ENCODE measurements around the gene WDR70. TPM values are rescaled to one million over a fixed set of nuclear protein-coding genes. Genes with fewer than 3 reads are reported as not detected.

WDR70 gene
- total and polyA plus RNA-seq, 2 donors (not counting 3 experiments of a cell fraction or from before 2014, with no cell fraction given), result 6.7 to 37.3 TPM

- H3K4me1 ChIP-seq (ENCODE audit: control insufficient read depth, extremely low read depth, insufficient read depth, low read length), result peaks cover 19% of the 10 kb centered on the region
- H3K9me3 ChIP-seq (replicated peaks; ENCODE audit: control insufficient read depth, insufficient read depth, low read length), result no peaks in the 10 kb centered on the region
- FAIRE-seq (no peak), DNase-seq (ENCODE audit: low read depth, low spot score) (peak; percentile 61)
- H4K20me1 ChIP-seq (replicated peaks; ENCODE audit: control insufficient read depth, extremely low read depth, insufficient read depth, low read length), result no peaks in the 10 kb centered on the region
- no peak overlapping the region for H3K4me3 ChIP-seq (replicated peaks in 1 of 3; ENCODE audit: insufficient read depth in 1 of 3, low read depth in 1 of 3, low read length in 3 of 3)
- dilution Hi-C loops (cut with MboI; ENCODE audit: extremely low pct_ligation_motif_present, low sequenced_read_pairs), result no loop called here
- no peaks in the 10 kb centered on the region for H3K36me3 ChIP-seq (ENCODE audit: control insufficient read depth in 2 of 2, extremely low read depth in 1 of 2, insufficient read depth in 2 of 2, low read length in 2 of 2)
- H3K27me3 ChIP-seq (ENCODE audit: control insufficient read depth in 2 of 2, insufficient read depth in 2 of 2, low read length in 2 of 2), result no peaks in the 10 kb centered on the region
- no TSS peak for BruUV-seq (replicated peaks)
- no peak overlapping the region for H3K9ac ChIP-seq (replicated peaks; ENCODE audit: extremely low read depth, insufficient read depth, low read length)
- ChIA-PET CTCF (interaction anchor here (0.7 to 1.9 kb wide), 5 partner anchors 12 to 253 kb away, joined by 3 to 7 read pairs (median 3); no protein-coding TSS in a partner anchor), POLR2A (no interaction called here)
- intact Hi-C loops (cut with micrococcal nuclease), result loop anchor here (5.0 kb wide), 2 partner anchors 36 to 51 kb away; no protein-coding TSS in a partner anchor
- no peaks in the 10 kb centered on the region for H3K9me1 ChIP-seq (replicated peaks; ENCODE audit: control insufficient read depth, extremely low read depth, insufficient read depth, low read length)
- peak overlapping the region; percentile 22 for H3K4me2 ChIP-seq (ENCODE audit: insufficient read depth, low read length)
- no peak overlapping the region for H3K27ac ChIP-seq (ENCODE audit: insufficient read depth, low read depth, low read length)
- no peak for TF ChIP-seq MYC (IDR thresholded peaks at IDR 0.05; ENCODE audit: low read depth, low read length)
- TF ChIP-seq FOS (IDR thresholded peaks at IDR 0.05; ENCODE audit: borderline replicate concordance, insufficient read depth, low read length), result no peak
- H2AFZ ChIP-seq (ENCODE audit: low read depth, low read length), result no peak overlapping the region
- H3K79me2 ChIP-seq (ENCODE audit: control insufficient read depth, insufficient read depth, low read length), result no peaks in the 10 kb centered on the region
Observed at GRCh38 chr5:37665889-37666288, 286.8 kb downstream of the WDR70 start.

GRCh38 chr5:37667430-37667829 lies 288.3 kb downstream of the WDR70 start:
- Histone ChIP-seq H3K9ac (replicated peaks; ENCODE audit: extremely low read depth, insufficient read depth, low read length) (no peak overlapping the region), H3K27me3 (ENCODE audit: control insufficient read depth in 2 of 2, insufficient read depth in 2 of 2, low read length in 2 of 2) (no peaks in the 10 kb centered on the region), H3K36me3 (ENCODE audit: control insufficient read depth in 2 of 2, extremely low read depth in 1 of 2, insufficient read depth in 2 of 2, low read length in 2 of 2) (no peaks in the 10 kb centered on the region), H3K4me2 (ENCODE audit: insufficient read depth, low read length) (no peak overlapping the region), H2AFZ (ENCODE audit: low read depth, low read length) (no peak overlapping the region), H3K9me3 (replicated peaks; ENCODE audit: control insufficient read depth, insufficient read depth, low read length) (no peaks in the 10 kb centered on the region), H3K4me3 (replicated peaks in 1 of 3; ENCODE audit: insufficient read depth in 1 of 3, low read depth in 1 of 3, low read length in 3 of 3) (no peak overlapping the region), H3K79me2 (ENCODE audit: control insufficient read depth, insufficient read depth, low read length) (no peaks in the 10 kb centered on the region), H4K20me1 (replicated peaks; ENCODE audit: control insufficient read depth, extremely low read depth, insufficient read depth, low read length) (no peaks in the 10 kb centered on the region), H3K4me1 (ENCODE audit: control insufficient read depth, extremely low read depth, insufficient read depth, low read length) (peaks cover 19% of the 10 kb centered on the region), H3K9me1 (replicated peaks; ENCODE audit: control insufficient read depth, extremely low read depth, insufficient read depth, low read length) (no peaks in the 10 kb centered on the region), H3K27ac (ENCODE audit: insufficient read depth, low read depth, low read length) (no peak overlapping the region)
- BruUV-seq (replicated peaks), result no TSS peak
- intact Hi-C loops (cut with micrococcal nuclease) (loop anchor here (5.0 kb wide), 2 partner anchors 35 to 50 kb away; no protein-coding TSS in a partner anchor), dilution Hi-C loops (cut with MboI; ENCODE audit: extremely low pct_ligation_motif_present, low sequenced_read_pairs) (no loop called here)
- CTCF ChIA-PET, result interaction anchor here (0.7 to 1.3 kb wide), 2 partner anchors 36 to 254 kb away, joined by 3 read pairs; no protein-coding TSS in a partner anchor
- FAIRE-seq, result no peak
- DNase-seq (ENCODE audit: low read depth, low spot score), result no peak
- POLR2A ChIA-PET, result interaction anchor here (0.7 kb wide), 1 partner anchor 59 kb away, joined by 3 read pairs; no protein-coding TSS in a partner anchor
- TF ChIP-seq FOS (IDR thresholded peaks at IDR 0.05; ENCODE audit: borderline replicate concordance, insufficient read depth, low read length) (no peak), JUN (IDR thresholded peaks at IDR 0.05; ENCODE audit: borderline replicate concordance, insufficient read depth, insufficient read length, low read depth) (no peak), POLR2A (IDR thresholded peaks at IDR 0.05; ENCODE audit: low read depth, low read length) (no peak), GATA2 (IDR thresholded peaks at IDR 0.05; ENCODE audit: insufficient read depth, insufficient read length, low read depth, low read length) (no peak), CTCF (IDR thresholded peaks at IDR 0.05; ENCODE audit: extremely low read depth in 1 of 2, insufficient read depth in 1 of 2, low read depth in 1 of 2, low read length in 2 of 2) (no peak), MAX (IDR thresholded peaks at IDR 0.05; ENCODE audit: insufficient read depth, insufficient read length) (no peak), POLR2AphosphoS5 (IDR thresholded peaks at IDR 0.05; ENCODE audit: insufficient read depth, low read depth, low read length) (no peak), MYC (IDR thresholded peaks at IDR 0.05; ENCODE audit: low read depth, low read length) (no peak), EZH2 (IDR thresholded peaks at IDR 0.05; ENCODE audit: borderline replicate concordance, low read depth, low read length, severe bottlenecking) (no peak)
